ENCODE data around the gene RHBDL3. TPM values are rescaled to one million over a fixed set of nuclear protein-coding genes. Genes with fewer than 3 reads are reported as not detected.

Gene RHBDL3
- total RNA-seq, 1 donor from 2014 or later: 0.25 TPM

- no peaks in the 10 kb centered on the region for H3K36me3 Mint-ChIP-seq (ENCODE audit: low read depth)
- H3K27me3 Mint-ChIP-seq (ENCODE audit: low read depth): peaks cover 7% of the 10 kb centered on the region
- no peaks in the 10 kb centered on the region for H3K9me3 Mint-ChIP-seq (ENCODE audit: low read depth)
- no peak for TF ChIP-seq CTCF (IDR thresholded peaks at IDR 0.05)
- H3K27ac Mint-ChIP-seq (ENCODE audit: unreplicated experiment): no peak overlapping the region
- H3K4me1 Mint-ChIP-seq (ENCODE audit: low read depth): peaks cover 15% of the 10 kb centered on the region
- no peak for DNase-seq (ENCODE audit: low spot score)
- H3K4me3 Mint-ChIP-seq (ENCODE audit: unreplicated experiment): no peak overlapping the region
These were observed 13.2 kb downstream of the RHBDL3 start for GRCh38 chr17:32278815-32279214.

- H3K36me3 Mint-ChIP-seq (ENCODE audit: low read depth): no peaks in the 10 kb centered on the region
- no peak overlapping the region for H3K27ac Mint-ChIP-seq (ENCODE audit: unreplicated experiment)
- DNase-seq (ENCODE audit: low spot score): no peak
- no peak for TF ChIP-seq CTCF (IDR thresholded peaks at IDR 0.05)
- no peak overlapping the region for H3K4me3 Mint-ChIP-seq (ENCODE audit: unreplicated experiment)
- H3K27me3 Mint-ChIP-seq (ENCODE audit: low read depth): peaks cover 6% of the 10 kb centered on the region
- H3K4me1 Mint-ChIP-seq (ENCODE audit: low read depth): peaks cover 13% of the 10 kb centered on the region
- no peaks in the 10 kb centered on the region for H3K9me3 Mint-ChIP-seq (ENCODE audit: low read depth)
These were observed 14.5 kb downstream of the RHBDL3 start for GRCh38 chr17:32279891-32280716.

GRCh38 chr17:32281011-32281451 lies 15.4 kb downstream of the RHBDL3 start:
- peaks cover 6% of the 10 kb centered on the region for H3K27me3 Mint-ChIP-seq (ENCODE audit: low read depth)
- no peaks in the 10 kb centered on the region for H3K36me3 Mint-ChIP-seq (ENCODE audit: low read depth)
- no peaks in the 10 kb centered on the region for H3K9me3 Mint-ChIP-seq (ENCODE audit: low read depth)
- H3K4me1 Mint-ChIP-seq (ENCODE audit: low read depth): peaks cover 6% of the 10 kb centered on the region
- no peak for DNase-seq (ENCODE audit: low spot score)
- H3K4me3 Mint-ChIP-seq (ENCODE audit: unreplicated experiment): no peak overlapping the region
- no peak overlapping the region for H3K27ac Mint-ChIP-seq (ENCODE audit: unreplicated experiment)
- TF ChIP-seq CTCF (IDR thresholded peaks at IDR 0.05): no peak

GRCh38 chr17:32283745-32284201 lies 18.1 kb downstream of the RHBDL3 start:
- H3K36me3 Mint-ChIP-seq (ENCODE audit: low read depth): no peaks in the 10 kb centered on the region
- no peak for TF ChIP-seq CTCF (IDR thresholded peaks at IDR 0.05)
- DNase-seq (ENCODE audit: low spot score): no peak
- peaks cover 6% of the 10 kb centered on the region for H3K27me3 Mint-ChIP-seq (ENCODE audit: low read depth)
- H3K27ac Mint-ChIP-seq (ENCODE audit: unreplicated experiment): no peak overlapping the region
- peaks cover 5% of the 10 kb centered on the region for H3K4me1 Mint-ChIP-seq (ENCODE audit: low read depth)
- H3K4me3 Mint-ChIP-seq (ENCODE audit: unreplicated experiment): no peak overlapping the region
- H3K9me3 Mint-ChIP-seq (ENCODE audit: low read depth): no peaks in the 10 kb centered on the region

DNA sequence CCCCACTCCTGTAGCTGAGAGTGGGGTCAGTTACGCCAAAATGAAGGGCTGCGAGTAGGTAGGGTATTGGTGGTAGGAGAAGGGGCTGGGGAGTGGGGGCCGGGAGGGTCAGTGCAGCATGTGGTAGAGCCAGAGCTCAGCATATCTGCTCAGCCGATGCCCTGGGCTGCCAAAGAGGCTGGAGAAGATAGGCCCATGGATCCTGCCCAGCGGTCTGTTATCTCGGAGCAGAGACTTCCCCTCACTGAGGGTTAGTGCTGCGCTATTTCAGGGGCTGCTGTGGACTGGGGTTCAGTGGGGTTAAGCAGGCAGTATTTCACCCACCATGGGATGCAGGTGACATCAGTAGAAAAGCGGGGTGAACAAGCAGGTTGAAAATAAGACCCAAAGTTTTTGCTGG lies 19.7 kb downstream of the RHBDL3 start:
- H3K9me3 Mint-ChIP-seq (ENCODE audit: low read depth): no peaks in the 10 kb centered on the region
- H3K4me3 Mint-ChIP-seq (ENCODE audit: unreplicated experiment): no peak overlapping the region
- no peaks in the 10 kb centered on the region for H3K36me3 Mint-ChIP-seq (ENCODE audit: low read depth)
- peaks cover 8% of the 10 kb centered on the region for H3K27me3 Mint-ChIP-seq (ENCODE audit: low read depth)
- H3K4me1 Mint-ChIP-seq (ENCODE audit: low read depth): peaks cover 5% of the 10 kb centered on the region
- DNase-seq (ENCODE audit: low spot score): no peak
- no peak for TF ChIP-seq CTCF (IDR thresholded peaks at IDR 0.05)
- H3K27ac Mint-ChIP-seq (ENCODE audit: unreplicated experiment): no peak overlapping the region

Measured in chondrocyte (in vitro differentiated cells).